Activated naive CD8-positive, alpha-beta T cell treated with anti-CD3 and anti-CD28 coated beads, Interleukin-2, amount 10 ng/mL, durations not matched to agents 7 days and 5 days (primary cell): ENCODE measurements around the gene RABGAP1L. TPM values are rescaled to one million over a fixed set of nuclear protein-coding genes. Genes with fewer than 3 reads are reported as not detected.
"Not testable (repeated sequence)": the region's sequence is repeated elsewhere in the genome, so short reads cannot be mapped to it uniquely, and the experiment has no call there.

ENCODE experiments used
- ATAC-seq: fragments of 150-1000 bp; cut with Tn5 transposase; one replicate; pipeline ENCODE4 v1.10.0; 2021; ENCODE audit warnings: low read depth, moderate library complexity
- POLR2A ChIA-PET: fragments of 350-600 bp; sonication (Branson Sonifier 250); formaldehyde crosslinking; loops from one replicate; lab custom pipeline; 2021; ENCODE audit warnings: antibody characterized with exemption; lab: Charles Lee
- DNase-seq: peaks from one replicate; pipeline ENCODE4 v3.0.0; 2021
- H3K27ac Mint-ChIP-seq: one replicate; pipeline ENCODE4 v1.8.0; 2022; ENCODE audit warnings: mild to moderate bottlenecking, mixed read lengths
- H3K27me3 Mint-ChIP-seq: one replicate; pipeline ENCODE4 v1.8.0; 2022; ENCODE audit warnings: mild to moderate bottlenecking, moderate library complexity, mixed read lengths
- H3K36me3 Mint-ChIP-seq: one replicate; pipeline ENCODE4 v1.8.0; 2021; ENCODE audit warnings: mild to moderate bottlenecking, mixed read lengths
- H3K4me1 Mint-ChIP-seq: one replicate; pipeline ENCODE4 v1.8.0; 2021; ENCODE audit warnings: mixed read lengths
- H3K4me3 Mint-ChIP-seq: one replicate; pipeline ENCODE4 v1.8.0; 2022; ENCODE audit warnings: mild to moderate bottlenecking, moderate library complexity, mixed read lengths
- H3K9me3 Mint-ChIP-seq: one replicate; pipeline ENCODE4 v1.8.0; 2021; ENCODE audit warnings: mixed read lengths
- total RNA-seq, 2 experiments: library from RNA; stranded (reverse); gene quantifications; one replicate each; pipeline ENCODE4 v1.2.3, GENCODE V29; 2021

The RABGAP1L gene
- total RNA-seq = 10 to 100 TPM; 64.8 to 69.9 TPM

- POLR2A ChIA-PET = interaction anchor here (0.5 to 1.3 kb wide), 4 partner anchors 17 to 336 kb away, joined by 3 to 6 read pairs (median 3); partner anchors contain the start of genes CENPL, DARS2 and ZBTB37
Measured at GRCh38 chr1:174159252-174160108, at the start of gene RABGAP1L. RABGAP1L (plus strand) TSS chr1:174159520.

GRCh38 chr1:174110053-174110452 lies 49.3 kb upstream of the RABGAP1L start:
- H3K4me3 Mint-ChIP-seq = no peak overlapping the region
- no peak for ATAC-seq
- no peak overlapping the region for H3K27ac Mint-ChIP-seq
- H3K9me3 Mint-ChIP-seq = no peaks in the 10 kb centered on the region
- H3K4me1 Mint-ChIP-seq = peaks cover 4% of the 10 kb centered on the region
- no peak for DNase-seq
- POLR2A ChIA-PET = no interaction called here
- H3K36me3 Mint-ChIP-seq = no peaks in the 10 kb centered on the region
- H3K27me3 Mint-ChIP-seq = peaks cover 10% of the 10 kb centered on the region

More at GRCh38 chr1:174159252-174160108, at the start of gene RABGAP1L:
- Mint-ChIP-seq H3K4me3 (peak within 1 kb of the TSS; percentile 99), H3K27me3 (no peaks in the 10 kb centered on the region), H3K27ac (peak within 1 kb of the TSS; percentile 96), H3K9me3 (no peaks in the 10 kb centered on the region), H3K4me1 (peaks cover 36% of the 10 kb centered on the region), H3K36me3 (peaks cover 8% of the 10 kb centered on the region)
- DNase-seq (peak; percentile 93), ATAC-seq (peak; percentile 87)

GRCh38 chr1:174112489-174113162 lies 46.7 kb upstream of the RABGAP1L start:
- Mint-ChIP-seq H3K27ac (no peak overlapping the region), H3K4me3 (no peak overlapping the region), H3K9me3 (no peaks in the 10 kb centered on the region), H3K36me3 (no peaks in the 10 kb centered on the region), H3K4me1 (peaks cover 2% of the 10 kb centered on the region), H3K27me3 (peaks cover 10% of the 10 kb centered on the region)
- DNase-seq (no peak), ATAC-seq (no peak)
- POLR2A ChIA-PET = no interaction called here

- no peaks in the 10 kb centered on the region for H3K9me3 Mint-ChIP-seq
- peaks cover 8% of the 10 kb centered on the region for H3K27me3 Mint-ChIP-seq
- no peak for ATAC-seq
- H3K4me3 Mint-ChIP-seq = no peak overlapping the region
- H3K27ac Mint-ChIP-seq = no peak overlapping the region
- peaks cover 2% of the 10 kb centered on the region for H3K4me1 Mint-ChIP-seq
- H3K36me3 Mint-ChIP-seq = no peaks in the 10 kb centered on the region
- POLR2A ChIA-PET = no interaction called here
- DNase-seq = no peak
Measured at GRCh38 chr1:174114106-174114505, 45.2 kb upstream of the RABGAP1L start.

DNA sequence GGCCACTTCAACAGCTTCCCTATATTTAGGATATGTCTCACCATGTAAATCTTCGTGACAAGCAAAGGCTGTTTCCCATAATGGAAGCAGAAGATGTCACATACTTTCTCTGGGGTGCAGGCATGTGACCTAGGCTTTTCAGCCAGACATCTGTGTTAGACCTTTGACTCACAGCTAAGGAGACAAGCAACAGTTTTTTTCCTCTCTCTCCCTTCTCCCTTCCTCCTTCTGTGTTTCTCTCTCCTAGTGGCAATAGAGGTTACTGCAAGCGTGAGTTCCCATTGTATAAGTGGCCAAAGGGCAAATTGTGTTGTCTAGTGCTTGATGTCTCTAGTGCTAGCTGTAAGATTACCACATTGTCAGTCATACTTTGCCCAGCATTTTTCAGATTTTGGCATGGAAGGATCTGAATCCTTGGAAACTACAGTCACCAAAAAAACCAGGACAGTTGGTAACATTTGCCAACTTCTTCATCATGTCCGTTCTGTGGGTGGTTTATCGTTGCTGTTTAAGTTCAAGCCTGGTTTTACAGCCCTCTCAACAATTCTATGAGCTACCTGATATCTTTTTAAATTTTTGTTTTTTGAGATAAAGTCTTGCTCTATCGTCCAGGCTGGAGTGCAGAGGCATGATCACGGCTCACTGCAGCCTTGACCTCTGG lies 44.4 kb upstream of the RABGAP1L start:
- Mint-ChIP-seq H3K27ac (no peak overlapping the region), H3K4me3 (no peak overlapping the region), H3K9me3 (no peaks in the 10 kb centered on the region), H3K27me3 (peaks cover 4% of the 10 kb centered on the region), H3K36me3 (no peaks in the 10 kb centered on the region), H3K4me1 (peaks cover 2% of the 10 kb centered on the region)
- DNase-seq (no peak), ATAC-seq (peak; percentile 60)
- POLR2A ChIA-PET = no interaction called here

GRCh38 chr1:174116042-174116441 lies 43.3 kb upstream of the RABGAP1L start:
- Mint-ChIP-seq H3K4me1 (peaks cover 2% of the 10 kb centered on the region), H3K27ac (no peak overlapping the region)
- no peak for ATAC-seq

GRCh38 chr1:174118751-174119150 lies 40.6 kb upstream of the RABGAP1L start:
- Mint-ChIP-seq H3K36me3 (no peaks in the 10 kb centered on the region), H3K4me1 (peaks cover 2% of the 10 kb centered on the region), H3K9me3 (peaks cover 2% of the 10 kb centered on the region), H3K4me3 (no peak overlapping the region), H3K27me3 (no peaks in the 10 kb centered on the region), H3K27ac (no peak overlapping the region)
- POLR2A ChIA-PET = no interaction called here
- no peak for DNase-seq
- no peak for ATAC-seq

More at GRCh38 chr1:174116042-174116441, 43.3 kb upstream of the RABGAP1L start:
- H3K9me3 Mint-ChIP-seq = no peaks in the 10 kb centered on the region
- no peaks in the 10 kb centered on the region for H3K36me3 Mint-ChIP-seq
- POLR2A ChIA-PET = no interaction called here
- DNase-seq = no peak
- H3K4me3 Mint-ChIP-seq = no peak overlapping the region
- peaks cover 3% of the 10 kb centered on the region for H3K27me3 Mint-ChIP-seq

DNA sequence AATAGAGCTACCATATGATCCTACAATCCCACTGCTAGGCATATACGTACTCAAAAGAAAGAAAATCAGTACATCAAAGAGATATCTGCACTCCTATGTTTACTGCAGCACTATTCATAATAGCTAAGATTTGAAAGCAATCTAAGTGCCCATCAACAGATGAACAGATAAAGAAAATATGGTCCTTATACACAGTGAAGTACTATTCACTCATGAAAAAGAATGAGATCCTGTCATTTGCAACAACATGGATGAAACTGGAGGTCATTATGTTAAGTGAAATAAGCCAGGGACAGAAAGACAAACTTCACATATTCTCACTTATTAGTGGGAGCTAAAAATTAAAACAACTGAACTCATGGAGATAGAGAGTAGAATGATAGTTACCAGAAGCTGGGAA lies 37.0 kb upstream of the RABGAP1L start:
- H3K9me3 Mint-ChIP-seq, H3K36me3 Mint-ChIP-seq, H3K27ac Mint-ChIP-seq, DNase-seq, H3K4me3 Mint-ChIP-seq, ATAC-seq, POLR2A ChIA-PET, H3K27me3 Mint-ChIP-seq, H3K4me1 Mint-ChIP-seq: not testable (repeated sequence)

- DNase-seq (no peak), ATAC-seq (no peak)
- peaks cover 7% of the 10 kb centered on the region for H3K9me3 Mint-ChIP-seq
- no peak overlapping the region for H3K27ac Mint-ChIP-seq
- no peaks in the 10 kb centered on the region for H3K4me1 Mint-ChIP-seq
- POLR2A ChIA-PET = no interaction called here
- peaks cover 3% of the 10 kb centered on the region for H3K27me3 Mint-ChIP-seq
- H3K4me3 Mint-ChIP-seq = no peak overlapping the region
- H3K36me3 Mint-ChIP-seq = no peaks in the 10 kb centered on the region
Measured at GRCh38 chr1:174123843-174124242, 35.5 kb upstream of the RABGAP1L start.

GRCh38 chr1:174127176-174127575 lies 32.1 kb upstream of the RABGAP1L start:
- H3K27me3 Mint-ChIP-seq, POLR2A ChIA-PET: not testable (repeated sequence)
- peaks cover 13% of the 10 kb centered on the region for H3K9me3 Mint-ChIP-seq

GRCh38 chr1:174131032-174131638 lies 28.2 kb upstream of the RABGAP1L start:
- Mint-ChIP-seq H3K9me3 (peaks cover 9% of the 10 kb centered on the region), H3K4me3 (no peak overlapping the region), H3K4me1 (no peaks in the 10 kb centered on the region), H3K36me3 (no peaks in the 10 kb centered on the region), H3K27ac (no peak overlapping the region), H3K27me3 (peaks cover 7% of the 10 kb centered on the region)
- POLR2A ChIA-PET = no interaction called here
- ATAC-seq (no peak), DNase-seq (no peak)

More at GRCh38 chr1:174127176-174127575, 32.1 kb upstream of the RABGAP1L start:
- H3K4me3 Mint-ChIP-seq, DNase-seq, H3K4me1 Mint-ChIP-seq, H3K36me3 Mint-ChIP-seq, H3K27ac Mint-ChIP-seq, ATAC-seq: not testable (repeated sequence)

GRCh38 chr1:174134003-174134659 lies 25.2 kb upstream of the RABGAP1L start:
- no peaks in the 10 kb centered on the region for H3K36me3 Mint-ChIP-seq
- POLR2A ChIA-PET = no interaction called here
- no peak overlapping the region for H3K4me3 Mint-ChIP-seq
- DNase-seq (no peak), ATAC-seq (no peak)
- no peak overlapping the region for H3K27ac Mint-ChIP-seq
- no peaks in the 10 kb centered on the region for H3K4me1 Mint-ChIP-seq
- H3K27me3 Mint-ChIP-seq = peaks cover 2% of the 10 kb centered on the region
- H3K9me3 Mint-ChIP-seq = peaks cover 6% of the 10 kb centered on the region
